HEK293 (cell line): ENCODE measurements around the gene DBI.

Source experiments
- ZNF138 ChIP-seq: fragments of 450-650 bp; formaldehyde crosslinking; IDR thresholded peaks from 2 replicates; pipeline ENCODE4 v1.5.1; 2016; ENCODE audit warnings: missing biosample characterization, missing genetic modification characterization, borderline replicate concordance
- ZNF837 ChIP-seq: fragments of 450-650 bp; formaldehyde crosslinking; IDR thresholded peaks from 2 replicates; pipeline ENCODE4 v1.5.1; 2016; ENCODE audit warnings: missing biosample characterization, missing genetic modification characterization
- ZSCAN16 ChIP-seq: fragments of 450-650 bp; formaldehyde crosslinking; IDR thresholded peaks from 2 replicates; pipeline ENCODE4 v1.5.1; 2016; ENCODE audit warnings: missing biosample characterization, missing genetic modification characterization
- TF ChIP-seq, protein P1 (sequence below): fragments of 450-650 bp; formaldehyde crosslinking; IDR thresholded peaks from 2 replicates; pipeline ENCODE4 v1.5.1; 2016; ENCODE audit warnings: missing biosample characterization, missing genetic modification characterization
- TF ChIP-seq, protein P2 (sequence below): fragments of 450-650 bp; formaldehyde crosslinking; IDR thresholded peaks from 2 replicates; pipeline ENCODE4 v1.5.1; 2016; ENCODE audit warnings: missing biosample characterization, missing genetic modification characterization

- TF ChIP-seq, protein P1, sequence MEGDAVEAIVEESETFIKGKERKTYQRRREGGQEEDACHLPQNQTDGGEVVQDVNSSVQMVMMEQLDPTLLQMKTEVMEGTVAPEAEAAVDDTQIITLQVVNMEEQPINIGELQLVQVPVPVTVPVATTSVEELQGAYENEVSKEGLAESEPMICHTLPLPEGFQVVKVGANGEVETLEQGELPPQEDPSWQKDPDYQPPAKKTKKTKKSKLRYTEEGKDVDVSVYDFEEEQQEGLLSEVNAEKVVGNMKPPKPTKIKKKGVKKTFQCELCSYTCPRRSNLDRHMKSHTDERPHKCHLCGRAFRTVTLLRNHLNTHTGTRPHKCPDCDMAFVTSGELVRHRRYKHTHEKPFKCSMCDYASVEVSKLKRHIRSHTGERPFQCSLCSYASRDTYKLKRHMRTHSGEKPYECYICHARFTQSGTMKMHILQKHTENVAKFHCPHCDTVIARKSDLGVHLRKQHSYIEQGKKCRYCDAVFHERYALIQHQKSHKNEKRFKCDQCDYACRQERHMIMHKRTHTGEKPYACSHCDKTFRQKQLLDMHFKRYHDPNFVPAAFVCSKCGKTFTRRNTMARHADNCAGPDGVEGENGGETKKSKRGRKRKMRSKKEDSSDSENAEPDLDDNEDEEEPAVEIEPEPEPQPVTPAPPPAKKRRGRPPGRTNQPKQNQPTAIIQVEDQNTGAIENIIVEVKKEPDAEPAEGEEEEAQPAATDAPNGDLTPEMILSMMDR (tag by site-specific recombination), result no peak
- TF ChIP-seq ZSCAN16 (no peak), ZNF138 (tag by site-specific recombination) (no peak), ZNF837 (tag by site-specific recombination) (no peak)
- TF ChIP-seq, protein P2, sequence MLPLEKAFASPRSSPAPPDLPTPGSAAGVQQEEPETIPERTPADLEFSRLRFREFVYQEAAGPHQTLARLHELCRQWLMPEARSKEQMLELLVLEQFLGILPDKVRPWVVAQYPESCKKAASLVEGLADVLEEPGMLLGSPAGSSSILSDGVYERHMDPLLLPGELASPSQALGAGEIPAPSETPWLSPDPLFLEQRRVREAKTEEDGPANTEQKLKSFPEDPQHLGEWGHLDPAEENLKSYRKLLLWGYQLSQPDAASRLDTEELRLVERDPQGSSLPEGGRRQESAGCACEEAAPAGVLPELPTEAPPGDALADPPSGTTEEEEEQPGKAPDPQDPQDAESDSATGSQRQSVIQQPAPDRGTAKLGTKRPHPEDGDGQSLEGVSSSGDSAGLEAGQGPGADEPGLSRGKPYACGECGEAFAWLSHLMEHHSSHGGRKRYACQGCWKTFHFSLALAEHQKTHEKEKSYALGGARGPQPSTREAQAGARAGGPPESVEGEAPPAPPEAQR (tag by site-specific recombination), result no peak
These were observed 18.7 kb downstream of the DBI start for GRCh38 chr2:119385466-119385865.
